Calu3 (cell line): ENCODE results near the gene ZNHIT3. TPM values are rescaled to one million over a fixed set of nuclear protein-coding genes. Genes with fewer than 3 reads are reported as not detected.
"Not testable (repeated sequence)": the region's sequence is repeated elsewhere in the genome, so short reads cannot be mapped to it uniquely, and the experiment has no call there.

Experiments used
- Bru-seq: library from RNA; stranded (reverse); fragments of 400-500 nt; gene quantifications from one replicate; lab custom pipeline; 2021; lab: Mats Ljungman, UMichigan
- BruChase-seq, 2 experiments: library from RNA; stranded (reverse); fragments of 400-500 nt; gene quantifications; one replicate each; lab custom pipeline; 2021; lab: Mats Ljungman, UMichigan
- BruUV-seq: library from RNA; stranded (reverse); fragments of 400-500 nt; replicated peaks from 2 replicates; lab custom pipeline; 2021; lab: Mats Ljungman, UMichigan
- CTCF ChIA-PET: fragments of 300-600 bp; sonication (Branson Sonifier 250); formaldehyde crosslinking; loops from one replicate; lab custom pipeline; 2022; ENCODE audit warnings: antibody characterized with exemption; lab: Charles Lee
- DNase-seq: peaks from one replicate; pipeline ENCODE4 v3.0.0; 2022
- H3K27ac Mint-ChIP-seq: one replicate; pipeline ENCODE4 v1.8.0; 2022; ENCODE audit warnings: mixed read lengths; ENCODE audit not compliant: unreplicated experiment
- H3K27me3 Mint-ChIP-seq: one replicate; pipeline ENCODE4 v1.8.0; 2022; ENCODE audit warnings: mixed read lengths; ENCODE audit not compliant: unreplicated experiment
- H3K36me3 Mint-ChIP-seq: one replicate; pipeline ENCODE4 v1.8.0; 2022; ENCODE audit warnings: mild to moderate bottlenecking, moderate library complexity, mixed read lengths; ENCODE audit not compliant: insufficient read depth, unreplicated experiment
- H3K4me1 Mint-ChIP-seq: one replicate; pipeline ENCODE4 v1.8.0; 2022; ENCODE audit warnings: mild to moderate bottlenecking, low read depth, mixed read lengths; ENCODE audit not compliant: unreplicated experiment
- H3K4me3 Mint-ChIP-seq: one replicate; pipeline ENCODE4 v1.8.0; 2022; ENCODE audit warnings: mild to moderate bottlenecking, low read depth, moderate library complexity, mixed read lengths; ENCODE audit not compliant: unreplicated experiment
- H3K9me3 Mint-ChIP-seq: one replicate; pipeline ENCODE4 v1.8.0; 2022; ENCODE audit warnings: low read depth, mixed read lengths; ENCODE audit not compliant: unreplicated experiment
- intact Hi-C: fragments of 100-400 bp; cut with micrococcal nuclease; formaldehyde crosslinking; loops from one replicate; pipeline ENCODE4 v1.10.0; 2022; ENCODE audit not compliant: unreplicated experiment
- long read RNA-seq: library from polyadenylated mRNA; stranded (forward); transcript quantifications from one replicate; pipeline ENCODE4 v2.0.0, GENCODE V29; 2022
- total RNA-seq: library from RNA; stranded (reverse); gene quantifications from 2 replicates; pipeline ENCODE4 v1.2.3, GENCODE V29; 2022
- TF ChIP-seq, protein P1 (sequence below): fragments of 200-600 bp; IDR thresholded peaks from one replicate; pipeline ENCODE4 v1.8.0; 2022; ENCODE audit warnings: antibody characterized with exemption; ENCODE audit not compliant: unreplicated experiment

Gene ZNHIT3
- total RNA-seq: 32.6 and 33.6 TPM in 2 replicates
- percentile 71 among the genes with signal in this experiment for Bru-seq, nascent RNA
- BruChase-seq, experiment 1, labeled RNA remaining after a 6-hour chase: percentile 73 among the genes with signal in this experiment
- percentile 70 among the genes with signal in this experiment for BruChase-seq, experiment 2, labeled RNA remaining after a 2-hour chase
- long read RNA-seq, transcript ZNHIT3-204 (5 exons, 951 nt): major isoform, 44 of 53 reads
- long read RNA-seq, partial matches to known transcripts: 0 of 53 reads
- long read RNA-seq, other reads (novel, unspliced or antisense): 6 of 53 reads

DNA sequence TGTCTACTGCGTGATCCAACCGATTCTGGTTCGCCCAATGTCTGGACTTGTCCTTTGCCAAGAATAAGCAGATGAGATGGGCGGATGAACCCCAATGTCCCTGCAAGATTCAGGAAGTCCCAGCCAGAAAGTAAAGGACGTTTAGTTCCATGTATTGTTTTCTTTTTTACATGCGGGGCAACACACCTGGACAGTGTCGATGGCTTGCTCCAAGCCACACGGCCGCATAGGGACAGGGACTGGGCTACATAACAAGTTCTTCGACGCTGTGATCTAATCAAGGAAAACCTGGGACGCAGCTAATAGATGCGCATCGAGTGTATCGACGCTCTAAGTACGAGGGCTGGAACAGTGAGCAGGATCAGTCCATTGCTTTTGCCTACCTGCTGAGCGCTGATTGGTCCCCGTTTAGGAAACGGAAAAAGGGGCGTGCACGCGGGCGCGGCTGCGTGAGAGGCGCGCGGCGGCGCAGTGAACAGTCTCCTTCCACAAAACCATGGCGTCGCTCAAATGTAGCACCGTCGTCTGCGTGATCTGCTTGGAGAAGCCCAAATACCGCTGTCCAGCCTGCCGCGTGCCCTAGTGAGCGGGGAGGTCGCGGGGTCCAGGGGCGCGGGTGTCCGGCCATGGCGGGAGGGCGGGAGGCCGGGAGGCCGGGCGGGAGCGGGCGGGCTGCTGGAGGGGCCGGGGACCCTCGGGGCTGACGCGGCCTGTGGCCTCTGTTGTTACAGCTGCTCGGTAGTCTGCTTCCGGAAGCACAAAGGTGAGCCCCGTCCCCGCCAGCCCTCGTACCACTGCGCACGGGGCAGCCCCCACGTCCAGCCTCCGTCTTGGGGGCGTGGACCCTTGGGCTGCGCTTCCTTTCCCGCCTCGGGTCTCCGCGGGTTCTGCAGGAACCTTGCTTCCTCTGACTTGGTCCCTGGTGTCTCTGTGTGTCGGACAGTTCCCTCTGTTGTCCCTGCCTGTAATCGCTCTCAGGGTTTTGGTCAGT lies at the start of gene ZNHIT3:
ZNHIT3 (plus strand) TSS at position 478 of the 991 bp plus-strand sequence; CDS start at position 497, 19 bp downstream.
- no peaks in the 10 kb centered on the region for H3K9me3 Mint-ChIP-seq
- CTCF ChIA-PET: interaction anchor here (0.6 to 1.1 kb wide), 4 partner anchors 27 to 657 kb away, joined by 3 read pairs; partner anchors contain the start of genes MYO19 and PIGW
- H3K4me1 Mint-ChIP-seq: peaks cover 9% of the 10 kb centered on the region
- peaks cover 14% of the 10 kb centered on the region for H3K27me3 Mint-ChIP-seq
- H3K4me3 Mint-ChIP-seq: peak within 1 kb of the TSS; percentile 91
- peaks cover 33% of the 10 kb centered on the region for H3K36me3 Mint-ChIP-seq
- peak within 1 kb of the TSS; percentile 95 for H3K27ac Mint-ChIP-seq
- BruUV-seq: no TSS peak
- intact Hi-C loops: loop anchor here (10.0 kb wide), 1 partner anchor 332 kb away; no protein-coding TSS in a partner anchor
- DNase-seq: peak; percentile 86
- TF ChIP-seq, protein P1, sequence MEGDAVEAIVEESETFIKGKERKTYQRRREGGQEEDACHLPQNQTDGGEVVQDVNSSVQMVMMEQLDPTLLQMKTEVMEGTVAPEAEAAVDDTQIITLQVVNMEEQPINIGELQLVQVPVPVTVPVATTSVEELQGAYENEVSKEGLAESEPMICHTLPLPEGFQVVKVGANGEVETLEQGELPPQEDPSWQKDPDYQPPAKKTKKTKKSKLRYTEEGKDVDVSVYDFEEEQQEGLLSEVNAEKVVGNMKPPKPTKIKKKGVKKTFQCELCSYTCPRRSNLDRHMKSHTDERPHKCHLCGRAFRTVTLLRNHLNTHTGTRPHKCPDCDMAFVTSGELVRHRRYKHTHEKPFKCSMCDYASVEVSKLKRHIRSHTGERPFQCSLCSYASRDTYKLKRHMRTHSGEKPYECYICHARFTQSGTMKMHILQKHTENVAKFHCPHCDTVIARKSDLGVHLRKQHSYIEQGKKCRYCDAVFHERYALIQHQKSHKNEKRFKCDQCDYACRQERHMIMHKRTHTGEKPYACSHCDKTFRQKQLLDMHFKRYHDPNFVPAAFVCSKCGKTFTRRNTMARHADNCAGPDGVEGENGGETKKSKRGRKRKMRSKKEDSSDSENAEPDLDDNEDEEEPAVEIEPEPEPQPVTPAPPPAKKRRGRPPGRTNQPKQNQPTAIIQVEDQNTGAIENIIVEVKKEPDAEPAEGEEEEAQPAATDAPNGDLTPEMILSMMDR: no peak

DNA sequence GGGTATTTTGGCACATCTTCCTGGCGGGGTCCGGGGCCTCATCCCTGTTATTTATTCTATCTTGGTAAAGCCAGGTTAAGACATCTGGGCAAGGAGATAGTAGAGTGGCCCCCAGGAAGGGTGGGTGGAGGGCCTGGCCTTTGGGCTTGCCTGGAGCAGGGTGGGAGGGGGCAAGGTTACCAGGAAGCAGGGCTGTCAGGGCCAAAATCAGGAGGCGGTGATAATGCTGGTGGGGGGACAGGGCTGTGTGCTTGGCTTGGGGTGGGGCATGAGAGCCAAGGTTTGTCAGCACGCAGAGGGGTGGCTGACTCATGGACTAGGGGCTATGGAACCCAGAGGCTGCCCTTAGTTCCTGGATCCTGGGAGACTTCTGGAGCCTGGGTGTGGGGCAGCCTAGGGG lies 44.7 kb upstream of the ZNHIT3 start:
- H3K36me3 Mint-ChIP-seq, DNase-seq, H3K9me3 Mint-ChIP-seq, H3K27ac Mint-ChIP-seq, BruUV-seq, H3K27me3 Mint-ChIP-seq, H3K4me3 Mint-ChIP-seq, CTCF ChIA-PET, intact Hi-C loops, H3K4me1 Mint-ChIP-seq: not testable (repeated sequence)

DNA sequence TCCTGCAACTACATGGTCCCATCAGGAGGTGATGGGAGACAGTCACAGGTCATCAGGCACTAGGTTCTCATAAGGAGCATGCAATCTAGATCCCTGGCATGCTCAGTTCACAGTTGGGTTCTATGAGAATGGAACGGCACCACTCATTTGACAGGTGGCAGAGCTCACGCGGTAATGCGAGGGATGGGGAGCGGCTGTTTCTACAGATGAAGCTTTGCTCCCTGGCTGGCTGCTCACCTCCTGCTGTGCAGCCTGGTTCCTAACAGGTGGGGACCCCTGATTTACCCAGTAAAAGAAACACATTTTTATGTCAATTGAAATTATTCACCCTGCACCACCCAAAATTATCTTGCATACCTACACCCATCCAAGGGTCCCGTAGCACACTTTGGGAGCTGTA lies 42.7 kb upstream of the ZNHIT3 start:
- no peak overlapping the region for H3K27ac Mint-ChIP-seq
- CTCF ChIA-PET: interaction anchor here (0.6 to 0.7 kb wide), 2 partner anchors 373 to 495 kb away, joined by 3 to 5 read pairs; no protein-coding TSS in a partner anchor
- TF ChIP-seq, protein P1: no peak
- intact Hi-C loops: no loop called here
- no peaks in the 10 kb centered on the region for H3K36me3 Mint-ChIP-seq
- H3K27me3 Mint-ChIP-seq: no peaks in the 10 kb centered on the region
- DNase-seq: no peak
- no peak overlapping the region for H3K4me3 Mint-ChIP-seq
- no TSS peak for BruUV-seq
- no peaks in the 10 kb centered on the region for H3K9me3 Mint-ChIP-seq
- no peaks in the 10 kb centered on the region for H3K4me1 Mint-ChIP-seq

DNA sequence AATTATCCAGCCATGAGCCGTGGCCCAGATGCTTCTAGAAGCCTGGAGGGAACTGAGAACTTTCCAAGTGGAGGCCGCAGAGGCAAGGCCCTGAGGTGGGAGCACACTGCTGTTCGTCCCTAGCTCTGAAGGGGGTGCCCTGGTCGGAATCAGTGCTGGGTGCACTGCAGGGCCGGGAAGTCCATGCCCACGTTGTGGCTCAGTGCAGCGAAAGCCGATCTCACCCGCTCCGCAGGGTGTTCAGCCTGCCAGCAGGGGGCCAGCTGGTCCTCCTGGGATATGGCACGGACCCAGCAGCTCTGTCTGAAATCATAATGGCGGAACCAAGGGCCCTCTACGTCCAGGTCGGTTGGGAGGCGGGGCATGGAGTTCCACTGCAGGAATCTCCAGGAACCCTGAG lies 36.5 kb upstream of the ZNHIT3 start:
- CTCF ChIA-PET, H3K4me1 Mint-ChIP-seq, intact Hi-C loops, H3K36me3 Mint-ChIP-seq, H3K27ac Mint-ChIP-seq, H3K27me3 Mint-ChIP-seq, DNase-seq, H3K9me3 Mint-ChIP-seq, BruUV-seq, H3K4me3 Mint-ChIP-seq: not testable (repeated sequence)

DNA sequence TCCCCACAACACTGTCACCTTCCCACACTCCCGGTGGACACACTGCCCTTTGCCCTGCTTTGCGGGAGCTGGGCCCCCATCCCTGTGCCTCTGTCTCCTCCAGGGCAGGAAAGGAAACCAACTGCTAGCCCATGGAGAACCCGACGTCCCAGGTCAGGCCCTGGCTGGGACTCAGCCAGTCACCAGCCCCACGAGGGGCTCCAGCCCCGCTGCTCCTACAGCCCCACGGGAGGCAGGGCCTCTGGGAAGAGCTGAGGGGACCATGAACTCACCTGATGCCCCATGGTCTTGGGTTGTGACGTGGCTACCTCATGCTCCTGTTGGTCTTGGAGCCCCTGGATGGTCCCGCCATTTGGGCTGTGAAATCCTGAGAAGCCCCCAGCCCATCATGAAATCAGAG lies 33.6 kb upstream of the ZNHIT3 start:
- intact Hi-C loops, BruUV-seq, H3K9me3 Mint-ChIP-seq, H3K27me3 Mint-ChIP-seq, H3K27ac Mint-ChIP-seq, DNase-seq, H3K4me1 Mint-ChIP-seq, CTCF ChIA-PET, H3K36me3 Mint-ChIP-seq, H3K4me3 Mint-ChIP-seq: not testable (repeated sequence)

DNA sequence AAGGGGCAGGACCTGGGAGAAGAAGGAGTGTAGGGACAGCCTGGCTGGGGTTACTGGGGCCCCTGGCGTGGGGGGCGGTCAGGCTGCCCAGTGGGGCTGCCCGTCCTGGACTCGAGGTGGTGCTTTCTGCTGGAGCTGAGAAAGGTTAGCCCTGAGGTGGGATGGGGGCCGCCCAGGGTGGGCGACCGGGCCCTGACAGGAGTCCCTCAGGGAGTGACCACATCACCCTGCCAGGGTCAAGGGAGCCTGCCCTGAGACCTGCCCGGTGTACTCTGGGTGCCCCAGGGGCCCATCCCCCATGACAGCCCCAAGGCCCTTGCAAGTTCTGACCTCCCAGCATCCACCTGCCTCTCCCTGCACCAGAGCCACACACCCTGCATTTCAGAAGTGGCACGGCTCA lies 28.8 kb upstream of the ZNHIT3 start:
- H3K9me3 Mint-ChIP-seq, H3K27ac Mint-ChIP-seq, CTCF ChIA-PET, H3K36me3 Mint-ChIP-seq, H3K4me3 Mint-ChIP-seq, H3K4me1 Mint-ChIP-seq, DNase-seq, intact Hi-C loops, BruUV-seq: not testable (repeated sequence)
- H3K27me3 Mint-ChIP-seq: peaks cover 40% of the 10 kb centered on the region
